ENCODE results near the gene TUBB6.

GRCh38 chr18:12314591-12315305, 6.7 kb downstream of the TUBB6 start:
- TF ChIP-seq CTCF (conservative IDR thresholded peaks at IDR 0.05 in 1 of 2, IDR thresholded peaks at IDR 0.05 in 1 of 2; ENCODE audit: extremely low read depth in 1 of 2, insufficient read depth in 1 of 2, low read depth in 1 of 2, low read length in 2 of 2) (no peak), EZH2 (IDR thresholded peaks at IDR 0.05; ENCODE audit: borderline replicate concordance, low read length) (no peak)

All from mammary epithelial cell (primary cell).